Tibial nerve (tissue), 4 donors: ENCODE data around the gene OR14K1. TPM values are rescaled to one million over a fixed set of nuclear protein-coding genes. Genes with fewer than 3 reads are reported as not detected.
"Not testable (repeated sequence)": the region's sequence is repeated elsewhere in the genome, so short reads cannot be mapped to it uniquely, and the experiment has no call there.

Source experiments
- DNase-seq, 2 donors: peaks; one replicate each; pipeline ENCODE4 v3.0.0-alpha.2; 2019; ENCODE audit warnings: low spot score in 2 of 2
- H3K27ac ChIP-seq, 4 donors: fragments of 200-600 bp; sonication (generic) in 3 of 4; one replicate each; pipeline ENCODE4 v1.5.1; 2017 to 2019; ENCODE audit warnings: mild to moderate bottlenecking in 1 of 4
- H3K27me3 ChIP-seq, 2 donors: fragments of 200-600 bp; sonication (generic) in 1 of 2; one replicate each; pipeline versions ENCODE4 v1.5.1 to v1.6.0; 2017 to 2019
- H3K36me3 ChIP-seq, 3 donors: fragments of 200-600 bp; sonication (generic); one replicate each; pipeline ENCODE4 v1.5.1; 2018 to 2019
- H3K4me1 ChIP-seq, 4 donors: fragments of 200-600 bp; sonication (generic) in 3 of 4; one replicate each; pipeline ENCODE4 v1.5.1; 2017 to 2019
- H3K4me3 ChIP-seq, 4 donors: fragments of 200-600 bp; sonication (generic) in 3 of 4; one replicate each; pipeline ENCODE4 v1.5.1; 2017 to 2019; ENCODE audit warnings: mild to moderate bottlenecking in 1 of 4, moderate library complexity in 1 of 4
- H3K9me3 ChIP-seq, 4 donors: fragments of 200-600 bp; sonication (generic) in 3 of 4; one replicate each; pipeline ENCODE4 v1.5.1; 2017 to 2019
- CTCF ChIP-seq, 5 experiments: fragments of 200-600 bp in 3 of 5; fragments of 450-650 bp in 2 of 5; sonication (generic) in 3 of 5; IDR thresholded peaks; one replicate each; pipeline ENCODE4 v1.5.1; 2016 to 2019; ENCODE audit warnings: antibody characterized with exemption in 5 of 5, mild to moderate bottlenecking in 3 of 5, moderate library complexity in 2 of 5
- EP300 ChIP-seq, 2 donors: sonication (generic); formaldehyde crosslinking; IDR thresholded peaks; one replicate each; pipeline ENCODE4 v1.6.1; 2017; ENCODE audit warnings: antibody characterized with exemption in 2 of 2, mild to moderate bottlenecking in 1 of 2
- POLR2A ChIP-seq, 2 donors: fragments of 450-650 bp; IDR thresholded peaks; one replicate each; pipeline ENCODE4 v1.6.1; 2017; ENCODE audit warnings: antibody characterized with exemption in 2 of 2, mild to moderate bottlenecking in 2 of 2, moderate library complexity in 2 of 2
- WGBS, 2 donors: methylation state at CpG; one replicate each; pipeline ENCODE4 v1.1.5; 2018; 5-methylcytosine and 5-hydroxymethylcytosine counted together
- total RNA-seq, 4 donors: library from RNA; depleted of rRNA; stranded (reverse); fragments of >200 nt; gene quantifications; one replicate each; pipeline ENCODE4 v1.1.0, GENCODE V29; 2016

The OR14K1 gene
- total RNA-seq, 4 donors from 2014 or later: not detected

DNA sequence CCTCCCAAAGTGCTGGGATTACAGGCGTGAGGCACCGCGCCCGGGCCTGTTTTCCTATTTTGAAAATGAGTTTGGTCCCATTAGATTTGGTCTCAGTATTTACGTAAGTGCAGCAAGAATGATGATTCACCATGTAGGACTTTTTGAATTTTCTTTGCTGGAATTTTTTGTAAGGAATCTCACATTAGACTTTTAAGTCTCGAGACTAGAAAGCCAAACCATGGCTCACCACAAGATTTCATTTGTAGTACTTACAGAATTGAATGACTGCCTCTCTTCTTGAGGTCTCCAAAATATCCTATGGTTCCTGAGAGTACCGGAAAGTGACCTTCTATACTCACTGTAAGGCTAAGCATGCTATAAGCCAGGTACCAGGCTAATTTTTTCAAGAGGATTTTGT lies 9.2 kb downstream of the OR14K1 start:
- TF ChIP-seq EP300 (IDR thresholded peaks at IDR 0.05) (no peak), CTCF (IDR thresholded peaks at IDR 0.05) (no peak), POLR2A (IDR thresholded peaks at IDR 0.05) (no peak)
- no peak for DNase-seq

DNA sequence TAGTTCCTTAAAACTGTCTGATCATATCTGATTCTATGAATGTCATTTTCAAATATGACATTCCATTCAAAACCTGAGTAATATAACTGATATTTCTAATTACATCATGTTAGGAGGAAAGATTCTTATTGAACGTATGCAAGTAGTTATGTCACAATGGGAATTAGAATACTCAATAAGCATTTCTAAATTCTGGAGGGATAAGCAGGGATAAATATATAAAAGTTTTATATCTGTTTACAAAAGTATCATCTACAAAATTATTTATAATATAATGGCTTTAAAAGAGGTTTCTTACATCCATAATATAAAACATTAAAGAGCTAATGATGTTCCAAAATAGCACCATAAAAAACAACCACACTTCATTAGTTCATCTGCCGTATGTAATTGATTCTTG lies 9.6 kb downstream of the OR14K1 start, which contains the start of gene OR14A2:
Gene OR14A2, minus strand, starts transcription at position 101 of the 400 bp plus-strand sequence.
- H3K27me3 ChIP-seq: no peaks in the 10 kb centered on the region
- no peak for TF ChIP-seq CTCF (IDR thresholded peaks at IDR 0.05)
- no peak for TF ChIP-seq POLR2A (IDR thresholded peaks at IDR 0.05)
- no peak for TF ChIP-seq EP300 (IDR thresholded peaks at IDR 0.05)
- 93 to 95% methylated on average over 2 of the region's 2 CpGs for WGBS, 2 donors
- peaks cover 0 to 28% (median 0%) of the 10 kb centered on the region in 4 donors for H3K9me3 ChIP-seq
- H3K4me3 ChIP-seq: no peak within 1 kb of the TSS
- DNase-seq: no peak
- no peak within 1 kb of the TSS for H3K27ac ChIP-seq
- H3K4me1 ChIP-seq: no peaks in the 10 kb centered on the region
- no peaks in the 10 kb centered on the region for H3K36me3 ChIP-seq

More for the DNA sequence above, 9.2 kb downstream of the OR14K1 start:
- H3K4me3 ChIP-seq: no peak overlapping the region
- H3K4me1 ChIP-seq: no peaks in the 10 kb centered on the region
- no peaks in the 10 kb centered on the region for H3K27me3 ChIP-seq
- H3K27ac ChIP-seq: no peak overlapping the region
- H3K36me3 ChIP-seq: no peaks in the 10 kb centered on the region
- WGBS, 2 donors: 92 to 93% methylated on average over 7 of the region's 7 CpGs
- peaks cover 0 to 28% (median 0%) of the 10 kb centered on the region in 4 donors for H3K9me3 ChIP-seq

DNA sequence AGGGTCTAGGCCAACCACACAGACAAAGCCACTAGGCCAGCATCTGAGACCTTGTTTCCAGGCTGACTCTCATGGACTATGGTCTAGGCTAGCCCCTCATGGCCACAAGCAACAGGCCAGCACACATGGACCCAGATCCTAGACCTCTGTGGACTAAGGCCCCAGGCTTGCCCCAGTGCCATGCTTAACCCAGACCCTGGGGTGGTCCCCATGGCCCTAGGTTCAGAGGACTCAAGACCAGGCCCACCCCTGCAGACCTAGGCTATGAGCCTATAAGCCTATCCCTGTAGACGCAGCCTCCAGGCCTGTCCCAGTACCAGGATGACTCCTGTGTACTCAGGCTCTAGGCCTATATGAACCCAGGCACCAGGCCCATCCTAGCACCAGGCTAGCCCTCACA lies 11.5 kb downstream of the OR14K1 start:
- Histone ChIP-seq H3K4me3 (no peak overlapping the region), H3K27ac (no peak overlapping the region), H3K36me3 (no peaks in the 10 kb centered on the region), H3K9me3 (peaks cover 0 to 28% (median 1%) of the 10 kb centered on the region in 4 donors), H3K27me3 (no peaks in the 10 kb centered on the region), H3K4me1 (no peaks in the 10 kb centered on the region)
- no peak for DNase-seq
- WGBS, 2 donors: 71 to 100% methylated on average over 1 of the region's 1 CpG
- TF ChIP-seq CTCF (IDR thresholded peaks at IDR 0.05) (no peak), POLR2A (IDR thresholded peaks at IDR 0.05) (no peak), EP300 (IDR thresholded peaks at IDR 0.05) (no peak)

- H3K27ac ChIP-seq, H3K27me3 ChIP-seq, H3K4me1 ChIP-seq, H3K36me3 ChIP-seq, H3K4me3 ChIP-seq, DNase-seq: not testable (repeated sequence)
- 81 to 86% methylated on average over 1 of the region's 1 CpG for WGBS, 2 donors
- peaks cover 0 to 26% (median 2%) of the 10 kb centered on the region in 4 donors for H3K9me3 ChIP-seq
Measured at GRCh38 chr1:247754311-247754710, 15.9 kb downstream of the OR14K1 start.

DNA sequence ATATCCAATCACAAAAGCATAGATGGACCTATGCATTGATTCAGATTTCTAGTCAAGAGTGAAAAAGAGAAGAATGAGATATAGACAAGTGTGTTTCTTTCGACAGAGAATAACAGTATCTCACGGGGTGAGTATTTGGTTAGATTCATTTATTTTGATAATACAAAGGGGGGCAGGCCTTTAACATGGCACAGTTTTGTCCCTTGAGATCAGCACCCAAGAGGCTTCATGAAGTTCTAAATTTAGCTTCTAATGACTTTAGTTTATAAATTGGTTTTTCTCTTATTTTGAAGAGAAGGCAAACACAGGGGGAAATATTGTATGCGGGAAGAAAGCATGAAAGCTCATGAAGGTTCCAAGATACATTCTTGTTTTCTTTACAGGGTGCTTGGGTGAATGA lies 22.0 kb downstream of the OR14K1 start, which contains the start of gene OR1C1:
Gene OR1C1, minus strand, starts transcription at position 101 of the 400 bp plus-strand sequence. CDS start 2,150 bp downstream, outside the sequence.
- TF ChIP-seq EP300 (IDR thresholded peaks at IDR 0.05) (no peak), POLR2A (IDR thresholded peaks at IDR 0.05) (no peak), CTCF (IDR thresholded peaks at IDR 0.05) (no peak)
- WGBS, 2 donors: 87 to 92% methylated on average over 3 of the region's 3 CpGs
- H3K9me3 ChIP-seq: no peaks in the 10 kb centered on the region
- H3K27ac ChIP-seq: no peak within 1 kb of the TSS
- no peaks in the 10 kb centered on the region for H3K27me3 ChIP-seq
- DNase-seq: no peak
- H3K36me3 ChIP-seq: no peaks in the 10 kb centered on the region
- H3K4me3 ChIP-seq: no peak within 1 kb of the TSS
- no peaks in the 10 kb centered on the region for H3K4me1 ChIP-seq

- DNase-seq: no peak
- no peak overlapping the region for H3K4me3 ChIP-seq
- H3K9me3 ChIP-seq: no peaks in the 10 kb centered on the region
- no peaks in the 10 kb centered on the region for H3K4me1 ChIP-seq
- H3K27me3 ChIP-seq: no peaks in the 10 kb centered on the region
- TF ChIP-seq CTCF (IDR thresholded peaks at IDR 0.05): no peak
- no peak overlapping the region for H3K27ac ChIP-seq
- no peaks in the 10 kb centered on the region for H3K36me3 ChIP-seq
Measured at GRCh38 chr1:247769603-247770002, 31.2 kb downstream of the OR14K1 start.
